Neural cell (in vitro differentiated cells): ENCODE results near the gene CCDC30. TPM values are rescaled to one million over a fixed set of nuclear protein-coding genes. Genes with fewer than 3 reads are reported as not detected.
A peak's percentile ranks its signal among the peaks of the same experiment; 100 is the strongest.

Experiments used
- H2AFZ ChIP-seq: fragments of 200-600, 300-800 bp; sonication (generic), shearing (Covaris generic); 2 replicates; pipeline ENCODE4 v1.6.0; 2014; ENCODE audit warnings: low read depth, mild to moderate bottlenecking, antibody characterized with exemption, low read length, moderate library complexity
- H3F3A ChIP-seq: fragments of 200-600 bp; shearing (Covaris generic); 2 replicates; pipeline ENCODE4 v1.6.1; 2016; ENCODE audit warnings: mild to moderate bottlenecking, moderate library complexity, mixed read lengths, antibody characterized with exemption, low read length; ENCODE audit not compliant: insufficient read depth, poor library complexity, severe bottlenecking
- H3K27ac ChIP-seq: fragments of 200-600, 300-800 bp; sonication (generic), shearing (Covaris generic); 2 replicates; pipeline ENCODE4 v1.5.1; 2014; ENCODE audit warnings: mild to moderate bottlenecking, low read length, moderate library complexity
- H3K27me3 ChIP-seq: fragments of 300-800, 200-600 bp; sonication (generic), shearing (Covaris generic); 2 replicates; pipeline ENCODE4 v1.6.0; 2014; ENCODE audit warnings: mild to moderate bottlenecking, low read depth, low read length, moderate library complexity; ENCODE audit not compliant: insufficient read depth
- H3K36me3 ChIP-seq: fragments of 300-800, 200-600 bp; sonication (generic), shearing (Covaris generic); 2 replicates; pipeline ENCODE4 v1.5.1; 2014; ENCODE audit warnings: mild to moderate bottlenecking, antibody characterized with exemption, low read length, moderate library complexity; ENCODE audit not compliant: insufficient read depth
- H3K4me2 ChIP-seq: fragments of 300-800, 200-600 bp; sonication (generic), shearing (Covaris generic); 2 replicates; pipeline ENCODE4 v1.6.0; 2014; ENCODE audit warnings: mild to moderate bottlenecking, low read length
- H3K4me3 ChIP-seq: fragments of 300-800, 200-600 bp; sonication (generic), shearing (Covaris generic); 2 replicates; pipeline ENCODE4 v1.5.1; 2014; ENCODE audit warnings: mild to moderate bottlenecking, low read length, moderate library complexity
- H3K79me2 ChIP-seq: fragments of 200-600 bp; shearing (Covaris generic); replicated peaks from 2 replicates; pipeline ENCODE4 v1.6.0; 2014; ENCODE audit warnings: mild to moderate bottlenecking, low read length, moderate library complexity; ENCODE audit not compliant: insufficient read depth
- H3K9ac ChIP-seq: fragments of 300-800, 200-600 bp; sonication (generic), shearing (Covaris generic); 2 replicates; pipeline ENCODE4 v1.6.1; 2016; ENCODE audit warnings: mild to moderate bottlenecking, low read length, mixed read lengths
- H3K9me2 ChIP-seq: fragments of 200-600 bp; shearing (Covaris generic); 2 replicates; pipeline ENCODE4 v1.6.1; 2016; ENCODE audit warnings: mild to moderate bottlenecking, low read length, mixed read lengths; ENCODE audit not compliant: insufficient read depth
- H3K9me3 ChIP-seq: fragments of 200-600, 300-800 bp; sonication (generic), shearing (Covaris generic); 2 replicates; pipeline ENCODE4 v1.6.1; 2016; ENCODE audit warnings: mild to moderate bottlenecking, mixed run types, low read length, moderate library complexity, mixed read lengths
- H4K20me1 ChIP-seq: fragments of 200-600 bp; shearing (Covaris generic); 2 replicates; pipeline ENCODE4 v1.6.1; 2016; ENCODE audit warnings: mild to moderate bottlenecking, mixed run types; ENCODE audit not compliant: insufficient read depth
- EP300 ChIP-seq: fragments of 450-650 bp; conservative IDR thresholded peaks from 2 replicates; pipeline ENCODE4 v1.6.1; 2014; ENCODE audit warnings: antibody characterized with exemption, mild to moderate bottlenecking, moderate library complexity; ENCODE audit not compliant: poor library complexity, severe bottlenecking
- EZH2 ChIP-seq: fragments of 200-600, 300-800 bp; shearing (Covaris generic), sonication (generic); IDR thresholded peaks from 2 replicates; pipeline ENCODE4 v1.6.1; 2014; ENCODE audit warnings: antibody characterized with exemption, low read length, borderline replicate concordance, mild to moderate bottlenecking; ENCODE audit not compliant: insufficient read depth, poor library complexity, severe bottlenecking
- MXI1 ChIP-seq: fragments of 450-650 bp; conservative IDR thresholded peaks from 2 replicates; pipeline ENCODE4 v1.6.1; 2014; ENCODE audit warnings: antibody characterized with exemption, mild to moderate bottlenecking; ENCODE audit not compliant: poor library complexity, severe bottlenecking
- POLR2AphosphoS5 ChIP-seq: IDR thresholded peaks from 2 replicates; pipeline ENCODE4 v1.6.1; 2012
- RAD21 ChIP-seq: fragments of 450-650 bp; conservative IDR thresholded peaks from 2 replicates; pipeline ENCODE4 v1.6.1; 2014; ENCODE audit warnings: antibody characterized with exemption, mild to moderate bottlenecking, moderate library complexity
- SMC3 ChIP-seq: fragments of 450-650 bp; conservative IDR thresholded peaks from 2 replicates; pipeline ENCODE4 v1.6.1; 2014; ENCODE audit warnings: antibody characterized with exemption, mild to moderate bottlenecking, moderate library complexity; ENCODE audit not compliant: poor library complexity
- TAF1 ChIP-seq: IDR thresholded peaks from 2 replicates; pipeline ENCODE4 v1.6.1; 2012; ENCODE audit warnings: low read depth
- polyA minus RNA-seq: library from RNA; depleted of rRNA, polyadenylated mRNA; stranded (reverse); fragments of >200 nt; gene quantifications from 2 replicates; pipeline ENCODE4 v1.2.3, GENCODE V29; 2014
- polyA plus RNA-seq: library from polyadenylated mRNA; depleted of rRNA; stranded (reverse); fragments of >200 nt; gene quantifications from 2 replicates; pipeline ENCODE4 v1.2.3, GENCODE V29; 2014
- TF ChIP-seq, protein P1 (sequence below): fragments of 450-650 bp; IDR thresholded peaks from 2 replicates; pipeline ENCODE4 v1.5.1; 2014; ENCODE audit warnings: antibody characterized with exemption, mild to moderate bottlenecking, moderate library complexity; ENCODE audit not compliant: poor library complexity, severe bottlenecking
- TF ChIP-seq, protein P2 (sequence below): IDR thresholded peaks from 2 replicates; pipeline ENCODE4 v1.6.1; 2012; ENCODE audit warnings: borderline replicate concordance

Gene CCDC30
- polyA plus RNA-seq (11.1 and 13.2 TPM in 2 replicates), polyA minus RNA-seq (31.4 and 35.7 TPM in 2 replicates)

DNA sequence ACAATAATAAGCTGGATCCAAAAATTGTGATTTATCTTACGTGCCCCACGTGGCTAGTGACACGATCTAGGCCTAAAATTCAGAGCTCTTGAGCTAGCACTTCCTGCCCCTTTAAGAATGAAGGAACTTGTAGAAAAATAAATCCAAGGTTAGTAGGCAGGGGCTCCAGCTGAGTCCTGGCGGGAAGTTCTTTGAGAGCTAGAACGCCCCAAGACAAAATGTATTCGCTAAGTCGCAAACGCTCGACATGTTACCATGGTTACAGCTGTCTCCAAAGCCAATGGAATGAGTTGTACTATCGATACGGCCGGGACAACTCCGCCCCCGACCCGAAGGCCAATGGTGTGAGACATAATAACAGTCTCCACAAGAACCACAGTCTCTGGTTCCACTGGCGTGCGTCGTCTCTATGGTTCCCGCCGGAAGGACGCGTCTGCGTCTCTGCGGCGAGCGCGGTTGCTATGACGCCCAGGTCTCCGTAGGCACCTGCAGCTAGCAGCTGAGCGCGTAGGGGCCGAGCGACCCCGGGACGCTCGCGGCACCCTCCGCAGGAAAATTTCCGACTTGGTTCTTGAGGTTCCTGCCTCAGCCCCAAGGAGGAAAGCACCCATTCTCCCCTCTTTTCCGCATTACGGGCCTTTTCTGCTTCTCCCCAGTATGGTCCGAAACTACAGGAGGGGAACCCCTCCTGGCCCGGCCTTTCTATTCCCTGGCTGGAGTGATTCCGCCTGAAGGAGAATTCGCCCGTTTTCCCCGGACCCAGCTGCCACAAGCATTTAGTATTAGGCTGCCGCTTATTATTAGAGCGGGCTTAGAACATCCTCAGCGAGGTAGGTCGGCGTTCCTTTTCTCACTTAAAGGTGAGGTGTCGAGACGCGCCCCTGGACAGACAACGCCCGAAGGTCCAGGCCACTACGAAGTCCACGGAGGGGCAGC, at the start of gene CCDC30:
TSS of gene CCDC30 (plus strand) at position 459 of the 936 bp plus-strand sequence. CDS start 17,266 bp downstream, outside the sequence.
- Histone ChIP-seq H2AFZ (peak within 1 kb of the TSS; percentile 25), H3K9ac (peak within 1 kb of the TSS; percentile 82), H3F3A (no peaks in the 10 kb centered on the region), H3K27ac (peak within 1 kb of the TSS; percentile 88), H3K36me3 (no peaks in the 10 kb centered on the region), H3K27me3 (no peaks in the 10 kb centered on the region), H3K4me3 (peak within 1 kb of the TSS; percentile 85), H3K79me2 (peaks cover 24% of the 10 kb centered on the region), H4K20me1 (no peaks in the 10 kb centered on the region), H3K4me2 (peak within 1 kb of the TSS; percentile 89), H3K9me3 (no peaks in the 10 kb centered on the region), H3K9me2 (no peaks in the 10 kb centered on the region)
- TF ChIP-seq, protein P1, sequence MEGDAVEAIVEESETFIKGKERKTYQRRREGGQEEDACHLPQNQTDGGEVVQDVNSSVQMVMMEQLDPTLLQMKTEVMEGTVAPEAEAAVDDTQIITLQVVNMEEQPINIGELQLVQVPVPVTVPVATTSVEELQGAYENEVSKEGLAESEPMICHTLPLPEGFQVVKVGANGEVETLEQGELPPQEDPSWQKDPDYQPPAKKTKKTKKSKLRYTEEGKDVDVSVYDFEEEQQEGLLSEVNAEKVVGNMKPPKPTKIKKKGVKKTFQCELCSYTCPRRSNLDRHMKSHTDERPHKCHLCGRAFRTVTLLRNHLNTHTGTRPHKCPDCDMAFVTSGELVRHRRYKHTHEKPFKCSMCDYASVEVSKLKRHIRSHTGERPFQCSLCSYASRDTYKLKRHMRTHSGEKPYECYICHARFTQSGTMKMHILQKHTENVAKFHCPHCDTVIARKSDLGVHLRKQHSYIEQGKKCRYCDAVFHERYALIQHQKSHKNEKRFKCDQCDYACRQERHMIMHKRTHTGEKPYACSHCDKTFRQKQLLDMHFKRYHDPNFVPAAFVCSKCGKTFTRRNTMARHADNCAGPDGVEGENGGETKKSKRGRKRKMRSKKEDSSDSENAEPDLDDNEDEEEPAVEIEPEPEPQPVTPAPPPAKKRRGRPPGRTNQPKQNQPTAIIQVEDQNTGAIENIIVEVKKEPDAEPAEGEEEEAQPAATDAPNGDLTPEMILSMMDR = peak; percentile 20
- peak; percentile 95 for TF ChIP-seq MXI1
- no peak for TF ChIP-seq EZH2
- peak; percentile 78 for TF ChIP-seq EP300
- peak; percentile 60 for TF ChIP-seq RAD21
- TF ChIP-seq SMC3 = peak; percentile 52
- peak; percentile 64 for TF ChIP-seq POLR2AphosphoS5
- peak; percentile 45 for TF ChIP-seq TAF1
- TF ChIP-seq, protein P2, sequence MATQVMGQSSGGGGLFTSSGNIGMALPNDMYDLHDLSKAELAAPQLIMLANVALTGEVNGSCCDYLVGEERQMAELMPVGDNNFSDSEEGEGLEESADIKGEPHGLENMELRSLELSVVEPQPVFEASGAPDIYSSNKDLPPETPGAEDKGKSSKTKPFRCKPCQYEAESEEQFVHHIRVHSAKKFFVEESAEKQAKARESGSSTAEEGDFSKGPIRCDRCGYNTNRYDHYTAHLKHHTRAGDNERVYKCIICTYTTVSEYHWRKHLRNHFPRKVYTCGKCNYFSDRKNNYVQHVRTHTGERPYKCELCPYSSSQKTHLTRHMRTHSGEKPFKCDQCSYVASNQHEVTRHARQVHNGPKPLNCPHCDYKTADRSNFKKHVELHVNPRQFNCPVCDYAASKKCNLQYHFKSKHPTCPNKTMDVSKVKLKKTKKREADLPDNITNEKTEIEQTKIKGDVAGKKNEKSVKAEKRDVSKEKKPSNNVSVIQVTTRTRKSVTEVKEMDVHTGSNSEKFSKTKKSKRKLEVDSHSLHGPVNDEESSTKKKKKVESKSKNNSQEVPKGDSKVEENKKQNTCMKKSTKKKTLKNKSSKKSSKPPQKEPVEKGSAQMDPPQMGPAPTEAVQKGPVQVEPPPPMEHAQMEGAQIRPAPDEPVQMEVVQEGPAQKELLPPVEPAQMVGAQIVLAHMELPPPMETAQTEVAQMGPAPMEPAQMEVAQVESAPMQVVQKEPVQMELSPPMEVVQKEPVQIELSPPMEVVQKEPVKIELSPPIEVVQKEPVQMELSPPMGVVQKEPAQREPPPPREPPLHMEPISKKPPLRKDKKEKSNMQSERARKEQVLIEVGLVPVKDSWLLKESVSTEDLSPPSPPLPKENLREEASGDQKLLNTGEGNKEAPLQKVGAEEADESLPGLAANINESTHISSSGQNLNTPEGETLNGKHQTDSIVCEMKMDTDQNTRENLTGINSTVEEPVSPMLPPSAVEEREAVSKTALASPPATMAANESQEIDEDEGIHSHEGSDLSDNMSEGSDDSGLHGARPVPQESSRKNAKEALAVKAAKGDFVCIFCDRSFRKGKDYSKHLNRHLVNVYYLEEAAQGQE = no peak

DNA sequence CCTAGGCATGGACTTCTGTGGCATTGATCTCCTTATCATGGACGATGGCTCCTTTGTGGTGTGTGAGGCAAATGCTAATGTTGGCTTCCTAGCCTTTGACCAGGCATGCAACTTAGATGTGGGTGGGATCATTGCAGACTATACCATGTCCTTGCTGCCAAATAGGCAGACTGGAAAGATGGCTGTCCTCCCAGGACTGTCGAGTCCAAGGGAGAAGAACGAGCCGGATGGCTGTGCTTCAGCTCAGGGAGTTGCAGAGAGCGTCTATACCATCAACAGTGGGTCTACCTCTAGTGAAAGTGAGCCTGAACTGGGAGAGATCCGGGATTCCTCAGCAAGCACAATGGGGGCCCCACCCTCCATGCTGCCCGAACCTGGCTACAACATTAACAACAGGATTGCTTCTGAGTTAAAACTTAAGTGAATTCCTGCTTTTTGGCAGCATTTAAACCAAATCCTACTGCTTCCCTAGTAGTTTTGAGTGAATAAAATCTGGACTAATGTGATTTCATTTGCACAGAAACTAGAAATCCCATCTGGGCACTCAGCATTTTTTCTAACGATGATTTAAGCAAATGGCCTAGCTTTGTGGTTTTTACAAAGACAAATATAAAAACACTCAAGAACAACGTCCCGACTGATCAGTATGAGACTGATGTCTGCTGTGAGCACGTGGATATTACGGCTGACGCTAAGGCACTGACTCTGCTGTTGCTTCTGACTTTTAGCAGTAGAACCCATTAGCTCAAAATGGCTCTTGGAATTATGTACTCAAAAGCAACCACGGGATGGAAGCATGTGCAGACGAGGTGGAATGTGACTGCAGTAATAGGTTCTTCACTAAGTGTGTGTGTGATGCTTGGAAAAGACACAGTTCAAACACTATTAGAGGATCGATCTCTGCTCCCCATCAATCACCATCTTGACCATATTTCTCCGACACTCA, 48.3 kb upstream of the CCDC30 start:
- Histone ChIP-seq H3K9me3 (no peaks in the 10 kb centered on the region), H3K9ac (no peak overlapping the region), H4K20me1 (no peaks in the 10 kb centered on the region), H3K36me3 (peaks cover 17% of the 10 kb centered on the region), H3F3A (peaks cover 6% of the 10 kb centered on the region), H3K9me2 (no peaks in the 10 kb centered on the region), H3K4me2 (no peak overlapping the region), H3K27ac (peak overlapping the region; percentile 95), H3K79me2 (no peaks in the 10 kb centered on the region), H3K4me3 (no peak overlapping the region), H3K27me3 (no peaks in the 10 kb centered on the region), H2AFZ (no peak overlapping the region)
- no peak for TF ChIP-seq SMC3
- TF ChIP-seq, protein P2 = no peak
- TF ChIP-seq TAF1 = no peak
- TF ChIP-seq EP300 = no peak
- no peak for TF ChIP-seq MXI1
- TF ChIP-seq, protein P1 = no peak
- no peak for TF ChIP-seq EZH2
- no peak for TF ChIP-seq POLR2AphosphoS5
- TF ChIP-seq RAD21 = no peak
